ENCODE results near the gene AJM1.

AJM1 gene

DNA sequence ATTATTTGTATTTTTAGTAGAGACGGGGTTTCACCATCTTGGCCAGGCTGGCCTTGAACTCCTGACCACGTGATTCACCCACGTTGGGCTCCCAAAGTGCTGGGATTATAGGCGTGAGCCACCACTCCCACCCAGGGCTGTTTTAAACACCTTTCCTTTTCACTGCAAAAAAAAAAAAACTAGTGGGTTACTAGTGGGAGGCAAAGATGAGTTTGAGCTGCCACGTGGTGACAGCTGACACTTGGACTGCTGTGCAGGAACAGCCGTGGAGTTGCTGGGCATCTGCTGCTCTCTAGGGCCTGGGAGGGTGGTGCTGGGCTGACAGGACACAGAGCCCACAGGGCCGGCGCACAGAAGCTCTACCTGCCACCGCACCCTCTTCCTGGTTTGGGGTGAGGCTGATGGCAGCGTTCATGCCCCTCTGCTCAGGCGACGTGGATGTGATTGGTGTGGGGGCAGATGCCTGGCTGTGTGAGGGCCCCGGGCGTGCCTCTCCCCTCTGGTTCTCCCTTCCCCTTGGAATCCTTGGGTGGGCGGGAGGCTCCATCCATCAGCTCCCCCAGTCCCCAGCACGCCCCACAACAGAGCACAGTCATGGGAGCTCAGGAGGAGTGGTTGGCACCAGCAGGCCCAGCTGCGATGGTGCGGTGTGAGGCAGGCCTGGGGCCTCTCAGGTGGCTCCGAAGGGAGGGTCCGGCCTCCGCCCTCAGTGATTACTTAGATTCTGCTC is 17.6 kb upstream of the AJM1 start:
- TF ChIP-seq, protein P1, sequence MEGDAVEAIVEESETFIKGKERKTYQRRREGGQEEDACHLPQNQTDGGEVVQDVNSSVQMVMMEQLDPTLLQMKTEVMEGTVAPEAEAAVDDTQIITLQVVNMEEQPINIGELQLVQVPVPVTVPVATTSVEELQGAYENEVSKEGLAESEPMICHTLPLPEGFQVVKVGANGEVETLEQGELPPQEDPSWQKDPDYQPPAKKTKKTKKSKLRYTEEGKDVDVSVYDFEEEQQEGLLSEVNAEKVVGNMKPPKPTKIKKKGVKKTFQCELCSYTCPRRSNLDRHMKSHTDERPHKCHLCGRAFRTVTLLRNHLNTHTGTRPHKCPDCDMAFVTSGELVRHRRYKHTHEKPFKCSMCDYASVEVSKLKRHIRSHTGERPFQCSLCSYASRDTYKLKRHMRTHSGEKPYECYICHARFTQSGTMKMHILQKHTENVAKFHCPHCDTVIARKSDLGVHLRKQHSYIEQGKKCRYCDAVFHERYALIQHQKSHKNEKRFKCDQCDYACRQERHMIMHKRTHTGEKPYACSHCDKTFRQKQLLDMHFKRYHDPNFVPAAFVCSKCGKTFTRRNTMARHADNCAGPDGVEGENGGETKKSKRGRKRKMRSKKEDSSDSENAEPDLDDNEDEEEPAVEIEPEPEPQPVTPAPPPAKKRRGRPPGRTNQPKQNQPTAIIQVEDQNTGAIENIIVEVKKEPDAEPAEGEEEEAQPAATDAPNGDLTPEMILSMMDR (IDR thresholded peaks at IDR 0.05; ENCODE audit: low read depth, low read length): no peak
- no peak overlapping the region for H3K4me3 ChIP-seq (replicated peaks in 1 of 2; ENCODE audit: low read depth in 2 of 2, low read length in 2 of 2)
- no peak for DNase-seq (ENCODE audit: low read depth in 2 of 2)

DNA sequence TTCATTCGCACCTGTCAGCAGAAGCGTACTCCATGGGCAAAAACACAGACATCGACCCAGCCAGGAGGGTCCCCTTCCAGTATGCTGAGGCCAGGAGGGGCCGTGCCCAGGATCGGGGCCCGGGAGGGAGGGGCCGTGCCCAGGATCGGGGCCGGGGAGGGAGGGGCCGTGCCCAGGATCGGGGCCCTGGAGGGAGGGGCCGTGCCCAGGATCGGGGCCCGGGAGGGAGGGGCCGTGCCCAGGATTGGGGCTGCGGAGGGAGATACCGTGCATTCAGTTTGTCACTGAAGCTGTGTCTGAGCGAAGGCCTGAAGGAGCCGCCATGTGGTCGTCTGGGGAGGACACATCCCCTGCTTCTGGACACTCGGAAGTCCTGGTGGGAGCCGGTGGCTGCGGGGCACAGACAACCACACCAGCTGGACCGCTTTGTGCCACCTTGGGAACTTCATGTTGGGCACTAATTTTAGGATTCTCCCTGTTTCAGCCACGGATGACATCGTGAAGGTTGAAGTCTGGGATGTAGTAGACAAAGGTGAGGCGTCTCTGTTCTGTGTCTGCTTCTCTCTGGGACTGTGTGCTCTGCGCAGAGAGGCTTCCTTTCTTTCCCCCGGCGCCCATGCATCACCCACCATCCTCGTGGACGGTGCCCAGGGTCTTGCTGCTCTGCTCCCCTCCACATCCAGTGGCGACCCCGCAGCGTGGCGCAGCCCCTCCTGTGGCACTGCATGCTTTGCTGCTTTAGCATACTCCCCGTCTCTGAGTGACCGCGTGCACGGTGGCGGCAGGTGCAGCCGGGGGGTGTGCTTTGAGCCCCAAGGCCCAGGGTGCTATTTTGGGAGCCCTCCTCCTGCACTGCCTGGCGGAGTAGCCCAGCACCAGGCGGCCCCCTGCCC is 16.7 kb upstream of the AJM1 start:
- TF ChIP-seq, protein P1 (IDR thresholded peaks at IDR 0.05; ENCODE audit: low read depth, low read length): no peak
- DNase-seq (ENCODE audit: low read depth in 2 of 2): no peak
- no peak overlapping the region for H3K4me3 ChIP-seq (replicated peaks in 1 of 2; ENCODE audit: low read depth in 2 of 2, low read length in 2 of 2)

DNA sequence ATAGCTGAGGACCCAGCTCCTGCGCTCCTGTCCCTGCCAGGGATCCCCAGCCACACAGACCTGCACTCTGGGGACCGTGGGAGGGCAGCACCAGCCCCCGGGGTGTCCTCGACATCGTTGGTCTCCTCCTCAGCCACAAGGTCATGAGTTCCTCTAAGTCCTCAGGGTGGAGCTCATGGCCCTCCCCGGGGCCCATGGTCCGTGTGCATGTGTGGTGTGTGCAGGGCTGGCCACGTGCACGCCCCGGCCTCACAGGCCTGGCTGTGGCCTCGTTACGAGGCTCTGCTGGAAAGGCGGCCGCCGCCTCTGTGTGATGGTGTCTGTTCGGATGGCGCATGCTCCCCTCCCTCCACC is 16.1 kb upstream of the AJM1 start:
- DNase-seq (ENCODE audit: low read depth in 2 of 2): no peak
- TF ChIP-seq, protein P1 (IDR thresholded peaks at IDR 0.05; ENCODE audit: low read depth, low read length): no peak
- H3K4me3 ChIP-seq (replicated peaks in 1 of 2; ENCODE audit: low read depth in 2 of 2, low read length in 2 of 2): no peak overlapping the region

DNA sequence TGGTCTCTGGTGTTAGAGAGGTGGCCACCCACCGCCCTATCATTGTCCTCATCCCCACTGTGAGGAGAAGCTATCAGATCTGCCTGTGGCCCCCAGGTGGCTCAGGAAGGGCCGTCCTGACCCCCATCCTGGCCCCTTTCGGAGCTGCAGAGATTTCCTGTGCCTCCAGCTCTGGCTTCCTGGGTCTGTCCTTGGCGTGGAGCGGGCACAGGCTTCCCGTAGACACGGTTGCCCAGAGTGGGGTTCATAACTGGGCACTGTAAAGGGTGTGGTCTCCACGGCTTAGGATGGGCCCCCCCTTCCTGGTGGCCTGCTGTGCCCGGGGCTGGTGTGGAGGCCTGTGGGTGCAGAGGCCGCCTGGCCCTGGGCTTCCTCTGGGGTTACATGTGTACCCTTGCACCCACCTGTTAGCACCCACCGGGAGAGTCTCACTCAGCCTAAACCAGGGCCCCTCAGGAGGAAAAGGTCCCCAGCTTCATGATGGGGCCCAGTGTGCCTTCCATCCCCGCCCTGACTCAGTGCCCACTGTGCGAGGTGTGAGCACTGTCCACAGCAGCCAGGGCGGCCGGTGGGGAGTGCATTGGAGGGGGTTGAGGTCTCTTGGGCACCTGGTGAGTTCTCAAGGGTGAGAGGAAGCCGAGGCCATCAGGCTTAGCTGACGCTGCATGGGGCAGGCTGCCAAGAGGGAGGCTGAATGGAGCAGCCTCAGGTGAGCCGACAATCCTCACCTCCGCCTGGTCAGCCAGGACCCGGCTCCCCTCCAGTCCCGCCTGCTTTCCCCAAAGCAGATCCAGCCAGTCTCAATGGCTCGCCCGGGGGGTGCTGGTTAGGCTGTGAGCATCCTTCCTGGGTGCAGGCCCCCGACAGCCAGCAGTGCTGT is 15.3 kb upstream of the AJM1 start:
- H3K4me3 ChIP-seq (replicated peaks in 1 of 2; ENCODE audit: low read depth in 2 of 2, low read length in 2 of 2): no peak overlapping the region
- no peak for DNase-seq (ENCODE audit: low read depth in 2 of 2)
- TF ChIP-seq, protein P1 (IDR thresholded peaks at IDR 0.05; ENCODE audit: low read depth, low read length): no peak

DNA sequence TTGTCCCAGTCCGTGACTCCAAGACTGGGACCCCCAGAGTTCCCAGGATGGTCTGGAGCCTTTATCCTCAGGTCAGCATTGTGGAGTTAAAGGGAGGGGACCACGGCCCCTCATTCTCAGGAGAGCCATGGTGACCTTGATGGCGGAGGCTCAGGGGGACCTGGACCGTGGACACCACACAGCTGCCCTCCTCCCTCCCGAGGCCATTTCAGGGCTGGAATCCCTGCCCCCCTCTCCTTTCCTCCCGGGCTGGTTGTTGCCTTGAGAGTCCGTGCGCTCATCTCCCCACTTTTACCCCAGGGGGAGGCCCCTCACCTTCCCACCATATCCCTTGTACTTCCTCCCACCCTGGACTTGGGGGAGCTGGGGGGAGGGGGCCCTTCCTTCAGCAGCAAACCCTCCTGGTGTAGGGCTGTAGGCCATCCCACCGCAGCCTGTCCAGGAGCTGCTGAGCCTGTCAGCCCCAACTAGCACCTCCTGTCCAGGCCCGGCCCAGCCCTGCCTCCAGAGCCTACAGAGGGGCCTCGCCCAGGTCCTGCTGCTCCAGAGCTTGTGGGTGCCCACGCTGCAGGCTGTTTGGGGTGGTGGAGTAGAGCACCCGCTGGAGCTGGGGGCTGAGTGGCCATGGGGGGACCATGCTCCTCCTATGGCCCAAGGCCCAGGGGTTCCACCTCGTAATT is 14.3 kb upstream of the AJM1 start:
- no peak for DNase-seq (ENCODE audit: low read depth in 2 of 2)
- no peak overlapping the region for H3K4me3 ChIP-seq (replicated peaks in 1 of 2; ENCODE audit: low read depth in 2 of 2, low read length in 2 of 2)
- TF ChIP-seq, protein P1 (IDR thresholded peaks at IDR 0.05; ENCODE audit: low read depth, low read length): no peak

Data from cardiac fibroblast (primary cell).